Stimulated activated CD4-positive, alpha-beta T cell treated with anti-CD3 and anti-CD28 coated beads, Interleukin-1b, Interleukin-23, amount 100 ng/mL, for 48 hours (primary cell): ENCODE data around the gene CELSR1.

Source experiments
- DNase-seq: peaks from one replicate; pipeline ENCODE4 v3.0.0-alpha.2; 2020

The CELSR1 gene

GRCh38 chr22:46574993-46575910 lies 37.8 kb upstream of the CELSR1 start:
- no peak for DNase-seq

DNA sequence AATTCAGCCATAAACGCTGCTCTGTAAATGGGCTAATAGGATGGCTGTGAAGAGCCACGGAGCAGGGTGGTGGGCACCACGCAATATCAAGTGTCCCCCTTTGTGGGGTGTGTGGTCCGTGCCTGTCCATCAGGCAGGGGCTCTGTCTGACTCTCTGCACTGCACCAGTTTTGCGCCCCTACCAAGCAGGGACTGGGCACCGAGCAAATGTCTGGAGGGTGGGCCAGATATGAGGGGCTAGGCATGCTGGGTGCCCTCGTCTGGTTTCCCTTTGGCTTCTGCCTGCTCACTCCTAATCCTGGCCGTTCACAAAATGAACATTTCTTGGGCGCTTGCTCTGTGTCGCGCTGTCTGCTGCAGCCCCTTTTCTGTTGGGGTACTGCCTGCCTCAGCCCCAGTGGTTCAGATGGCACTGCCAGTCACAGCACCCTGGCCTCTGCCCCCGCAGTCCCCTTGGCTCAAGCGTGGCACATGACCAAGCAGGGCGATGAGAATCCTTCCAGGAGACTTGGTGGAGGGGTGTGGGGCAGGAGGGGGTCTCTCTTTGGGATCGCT lies 37.1 kb upstream of the CELSR1 start:
- DNase-seq, result no peak

- no peak for DNase-seq
Observed at GRCh38 chr22:46573781-46574437, 36.5 kb upstream of the CELSR1 start.

GRCh38 chr22:46572911-46573780 lies 35.7 kb upstream of the CELSR1 start:
- no peak for DNase-seq

- DNase-seq, result no peak
Observed at GRCh38 chr22:46571642-46572250, 34.3 kb upstream of the CELSR1 start.

DNA sequence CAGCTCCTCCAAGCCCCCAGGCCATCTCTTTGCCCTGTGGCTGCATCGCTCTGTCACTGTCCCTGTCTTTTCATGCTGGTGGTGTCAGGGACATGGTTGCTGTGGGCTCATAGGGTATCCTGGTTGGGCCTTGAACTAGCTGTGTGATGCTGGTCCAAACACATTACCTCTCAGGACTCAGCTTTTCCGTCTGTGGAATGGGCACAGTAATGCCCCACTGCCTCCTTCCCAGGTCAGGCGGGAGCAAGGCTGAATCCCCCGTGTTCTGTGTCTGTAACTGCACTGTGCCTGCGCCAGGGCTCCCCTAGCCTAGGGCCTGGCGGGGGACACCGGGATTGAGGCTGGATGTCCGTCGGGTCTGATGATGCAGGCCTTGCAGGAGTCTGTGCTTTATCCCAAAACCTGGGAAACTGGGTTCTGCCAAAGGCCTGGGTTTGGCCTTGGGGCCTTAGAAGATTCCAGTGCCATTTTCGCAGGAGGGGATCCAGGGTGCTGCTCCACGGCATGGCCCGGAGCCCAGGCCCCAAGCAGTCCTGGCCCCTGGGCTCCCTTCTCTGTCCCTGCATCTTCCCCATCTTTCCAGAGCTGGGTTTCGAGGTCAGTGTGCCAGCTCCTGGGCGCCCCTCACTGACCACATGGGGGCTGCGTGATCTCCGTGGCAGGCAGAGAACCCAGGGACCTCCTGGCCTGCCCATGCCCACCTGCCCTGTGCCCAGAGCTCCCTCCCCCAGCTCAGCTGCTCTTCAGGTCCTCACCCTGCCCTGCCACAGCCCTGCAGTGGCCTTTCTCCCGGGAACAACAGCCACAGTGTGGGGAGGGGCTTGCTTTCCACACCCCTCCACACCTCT lies 32.7 kb upstream of the CELSR1 start:
- no peak for DNase-seq

DNA sequence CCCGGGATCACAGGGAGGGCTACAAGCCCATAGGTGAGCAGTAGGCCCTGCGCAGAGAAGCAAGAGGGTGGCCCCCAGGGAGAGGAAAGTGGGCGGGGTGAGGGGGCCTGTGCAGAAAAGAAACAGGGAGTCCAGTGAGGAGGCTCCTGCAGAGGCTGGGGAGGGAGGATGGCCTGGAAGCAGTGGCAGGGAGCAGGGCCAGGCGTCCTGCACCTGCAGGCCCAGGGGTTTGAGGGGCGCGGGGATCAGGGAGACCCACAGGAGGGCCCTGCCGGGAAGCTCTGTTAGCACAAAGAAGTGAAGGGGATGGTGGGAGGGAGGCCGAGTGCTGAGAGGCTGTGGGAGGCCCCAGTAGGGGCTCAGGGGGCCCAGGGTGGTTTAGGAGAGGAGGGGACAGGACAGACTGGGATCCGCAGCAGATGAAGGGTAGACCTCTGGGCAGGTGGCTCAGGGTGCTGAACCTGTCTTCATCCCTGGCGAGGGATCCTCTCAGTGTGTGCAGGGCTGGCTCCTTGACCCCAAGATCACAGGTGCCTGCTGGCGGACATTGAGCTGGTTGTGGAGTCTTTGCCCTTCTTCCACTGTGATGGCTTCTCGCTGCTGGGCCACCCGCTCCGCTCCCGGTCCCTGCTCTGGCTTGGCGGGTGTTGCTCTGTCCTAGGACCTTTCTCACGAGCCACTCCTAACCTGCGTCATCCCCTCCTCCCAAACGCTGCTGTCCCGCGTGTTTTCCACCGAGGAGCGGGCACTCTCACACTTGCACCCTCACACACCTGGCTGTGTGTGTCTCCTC lies 31.8 kb upstream of the CELSR1 start:
- no peak for DNase-seq

DNA sequence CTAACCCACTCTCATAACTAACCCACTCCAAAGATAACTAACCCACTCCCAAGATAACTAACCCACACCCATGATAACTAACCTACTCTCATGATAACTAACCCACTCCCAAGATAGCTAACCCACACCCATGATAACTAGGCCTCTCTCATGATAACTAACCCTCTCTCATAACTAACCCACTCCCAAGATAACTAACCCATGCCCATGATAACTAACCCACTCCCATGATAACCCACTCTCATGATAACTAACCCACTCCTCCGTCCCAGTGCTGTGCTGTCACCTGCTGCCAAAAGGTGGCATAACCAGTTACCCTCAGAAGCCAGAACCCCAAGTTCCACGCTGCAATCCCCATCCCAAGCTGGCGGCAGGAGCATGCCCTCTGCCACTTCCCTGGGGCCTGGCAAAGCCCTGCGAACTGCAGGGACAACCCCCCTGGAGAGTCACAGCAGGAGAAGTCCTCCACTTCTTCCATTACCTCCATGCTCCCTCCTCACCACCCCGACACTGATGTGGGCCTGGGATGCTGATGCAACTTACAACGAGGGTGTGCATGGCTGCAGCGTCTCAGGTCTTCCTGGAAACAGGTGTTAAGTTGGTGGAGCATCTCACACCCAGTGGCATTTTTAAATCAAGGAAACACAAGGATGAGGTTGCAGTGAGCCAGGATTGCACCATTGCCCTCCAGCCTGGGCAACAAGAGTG lies 30.8 kb upstream of the CELSR1 start:
- no peak for DNase-seq

DNA sequence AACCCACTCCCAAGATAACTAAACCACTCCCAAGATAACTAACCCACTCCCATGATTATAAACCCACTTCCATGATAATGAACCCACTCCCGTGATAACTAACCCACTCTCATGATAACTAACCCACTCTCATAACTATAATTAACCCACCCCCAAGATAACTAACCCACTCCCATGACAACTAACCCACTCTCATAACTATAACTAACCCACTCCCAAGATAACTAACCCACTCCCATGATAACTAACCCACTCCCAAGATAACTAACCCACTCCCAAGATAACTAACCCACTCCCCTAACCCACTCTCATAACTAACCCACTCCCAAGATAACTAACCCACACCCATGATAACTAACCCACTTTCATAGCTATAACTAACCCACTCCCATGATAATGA lies 30.1 kb upstream of the CELSR1 start:
- DNase-seq, result no peak

- no peak for DNase-seq
Observed at GRCh38 chr22:46564084-46564714, 26.8 kb upstream of the CELSR1 start.

DNA sequence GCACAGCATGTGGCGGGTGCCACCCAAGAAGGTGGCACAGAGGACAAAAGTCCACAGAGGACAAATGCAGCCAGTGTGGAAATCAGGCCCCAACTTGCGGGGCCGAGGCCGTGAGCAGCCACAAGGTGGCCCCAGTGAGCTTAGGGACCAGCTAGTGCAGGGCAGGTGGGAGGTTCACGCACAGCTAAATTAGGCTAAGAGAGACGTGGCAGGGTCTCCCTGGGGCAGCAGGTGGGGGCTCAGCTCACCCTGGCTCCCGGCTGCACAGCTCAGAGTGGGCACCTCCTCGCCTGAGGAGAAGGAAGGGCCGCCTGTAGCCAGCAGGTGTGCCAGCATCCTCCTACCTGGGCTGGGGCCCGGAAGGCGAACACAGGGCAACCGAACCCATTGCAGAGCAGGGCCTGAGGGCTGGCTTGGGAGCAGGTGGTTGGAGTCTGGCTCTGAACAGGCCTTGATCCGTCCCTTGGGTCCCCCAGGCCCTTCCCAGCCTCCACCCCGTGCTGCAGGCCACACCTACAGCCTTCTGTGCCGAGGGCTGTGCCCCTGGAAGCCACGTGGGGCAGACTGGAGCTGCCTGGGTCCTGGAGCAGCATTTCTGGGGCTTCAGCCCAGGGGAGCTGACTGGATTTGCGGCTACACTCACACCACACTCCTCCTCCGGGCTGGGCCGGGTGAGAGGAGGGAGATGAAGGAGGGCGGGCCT lies 26.1 kb upstream of the CELSR1 start:
- DNase-seq, result peak; percentile 80

DNA sequence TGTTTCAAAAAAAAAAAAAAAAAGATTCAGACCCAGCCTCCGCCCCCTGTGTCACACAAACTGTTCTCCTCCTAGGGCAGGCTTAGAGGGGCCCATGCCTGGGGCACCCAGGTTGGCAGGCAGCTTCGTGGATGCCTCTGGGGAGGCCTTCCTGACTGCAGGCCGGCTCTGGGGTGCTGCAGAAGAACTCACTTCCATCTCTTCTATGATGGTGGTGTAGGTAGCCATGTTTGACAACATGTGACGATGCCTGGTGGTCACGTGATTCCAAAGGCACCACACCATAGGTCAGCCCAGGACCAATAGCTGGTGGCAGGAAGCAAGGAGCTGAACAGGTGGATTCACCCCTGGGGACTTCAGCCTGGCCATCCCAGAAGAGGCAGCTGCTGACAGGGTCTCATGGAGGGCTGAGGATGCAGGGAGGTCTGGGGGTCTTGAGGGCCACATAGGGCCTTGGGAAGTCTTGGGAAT lies 24.1 kb upstream of the CELSR1 start:
- DNase-seq, result peak; percentile 67

DNA sequence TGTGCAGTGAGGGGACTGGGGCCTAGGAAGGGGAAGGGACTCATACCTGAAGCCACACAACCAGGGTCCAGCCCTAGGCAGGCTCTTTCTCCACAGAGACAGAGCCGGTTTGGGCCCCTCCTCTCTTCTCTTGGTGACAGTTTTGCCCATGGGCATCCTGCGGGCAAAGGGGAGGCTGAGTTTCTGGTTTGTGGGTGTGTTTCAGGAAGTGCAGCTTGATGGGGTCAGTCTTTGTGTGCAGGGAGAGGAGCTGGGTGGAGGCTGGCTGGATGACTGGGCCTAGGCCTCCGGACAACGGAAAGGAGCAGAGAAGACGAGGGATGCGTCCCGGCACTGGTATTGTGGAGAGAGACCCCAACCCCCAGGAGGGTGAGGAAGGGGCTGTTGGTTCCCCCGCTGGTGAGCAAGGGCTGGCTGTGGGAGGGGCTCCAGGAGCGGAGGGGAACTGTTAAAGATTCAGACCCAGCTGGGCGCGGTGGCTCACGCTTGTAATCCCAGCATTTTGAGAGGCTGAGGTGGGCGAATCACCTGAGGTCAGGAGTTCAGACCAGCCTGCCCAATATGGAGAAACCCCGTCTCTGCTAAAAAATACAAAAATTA lies 23.4 kb upstream of the CELSR1 start:
- no peak for DNase-seq

DNA sequence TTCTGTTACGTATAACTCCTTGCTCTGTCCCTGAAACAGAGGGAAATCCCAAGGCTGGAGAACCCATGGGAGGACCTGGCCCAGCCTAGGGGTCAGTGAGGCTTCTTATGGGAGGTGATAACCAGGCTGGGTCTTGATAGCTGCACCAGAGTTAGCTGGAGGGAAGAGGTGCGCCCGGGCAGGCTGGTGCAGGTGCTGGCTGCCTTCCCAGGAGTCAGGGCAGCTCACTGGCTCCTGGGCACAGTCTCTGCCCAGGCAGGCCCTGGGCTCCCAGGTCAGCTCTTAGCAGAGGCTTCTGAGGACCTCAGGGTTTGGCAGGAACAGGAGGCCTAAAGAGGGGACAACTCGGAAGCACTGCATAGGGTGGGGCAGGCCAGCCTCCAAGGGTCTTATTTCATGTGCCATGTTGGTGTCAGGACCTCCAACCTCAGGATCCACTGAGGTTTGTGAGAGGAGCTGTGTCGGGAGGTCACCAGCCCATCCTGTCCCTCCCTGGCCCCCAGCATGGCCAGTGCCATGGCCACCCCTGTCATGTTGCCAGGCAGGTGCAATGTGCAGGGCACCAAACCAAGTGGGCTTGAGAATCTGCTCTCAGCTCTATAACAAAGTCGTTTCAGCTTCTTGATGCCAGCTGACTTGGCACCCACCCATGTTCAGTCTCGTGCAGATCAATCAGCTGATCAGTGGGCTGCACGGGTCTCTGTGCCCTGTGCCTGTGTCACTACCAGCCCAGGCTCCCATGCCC lies 20.5 kb upstream of the CELSR1 start:
- DNase-seq, result no peak

- no peak for DNase-seq
Observed at GRCh38 chr22:46556775-46557174, 19.4 kb upstream of the CELSR1 start.

- DNase-seq, result no peak
Observed at GRCh38 chr22:46553189-46553588, 15.8 kb upstream of the CELSR1 start.

DNA sequence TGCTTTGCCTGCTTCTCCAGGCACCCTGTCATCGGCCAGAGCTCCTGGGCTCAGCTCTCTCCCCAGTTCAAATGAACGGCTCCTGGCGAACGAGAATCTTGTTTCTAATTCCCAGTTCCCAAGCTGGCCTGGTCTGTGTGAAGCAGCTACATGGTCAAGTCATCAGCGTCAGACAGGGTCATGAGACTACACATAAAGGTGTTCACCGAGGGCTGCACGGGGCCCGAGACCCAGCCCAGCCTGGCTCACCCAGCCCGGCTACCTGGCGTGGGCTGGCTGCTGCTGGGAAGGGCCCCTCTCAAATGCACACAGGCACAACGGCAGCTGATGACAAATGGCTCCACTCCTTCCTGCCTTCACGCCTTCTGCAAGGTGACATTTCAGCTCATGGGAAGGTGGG lies 14.6 kb upstream of the CELSR1 start:
- no peak for DNase-seq

DNA sequence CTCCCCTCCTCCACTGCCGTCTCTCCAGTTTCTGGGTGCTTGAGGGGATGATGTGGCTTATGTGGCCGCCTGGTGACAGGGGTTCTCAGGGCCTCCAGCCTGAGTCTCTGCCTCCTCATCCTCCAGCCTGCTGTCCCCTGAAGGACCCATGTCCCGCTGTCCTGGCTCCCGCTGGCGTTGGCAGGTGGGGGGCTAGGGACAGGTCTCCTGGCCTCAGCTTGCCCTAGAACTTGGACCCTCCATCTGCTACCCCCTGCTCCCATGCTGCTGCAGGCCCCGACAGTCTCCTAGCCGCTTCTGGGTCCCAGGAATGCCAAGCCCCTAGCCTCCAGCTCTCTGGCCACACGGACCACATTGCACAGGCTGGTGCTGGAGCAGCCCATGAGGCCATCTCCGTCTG lies 13.9 kb upstream of the CELSR1 start:
- no peak for DNase-seq
